IMR-90 (cell line): ENCODE data around the gene ATP1A1.

Source experiments
- BHLHE40 ChIP-seq: fragments of 150-350 bp; IDR thresholded peaks from 2 replicates; pipeline ENCODE4 v1.6.1; 2016; ENCODE audit warnings: mild to moderate bottlenecking, low read depth, low read length
- CEBPB ChIP-seq: IDR thresholded peaks from 2 replicates; pipeline ENCODE4 v1.6.1; 2012; ENCODE audit warnings: low read depth, low read length, improper control_type of control experiment
- CHD1 ChIP-seq: IDR thresholded peaks from 2 replicates; pipeline ENCODE4 v1.6.1; 2012; ENCODE audit warnings: low read depth, low read length, improper control_type of control experiment
- CTCF ChIP-seq: conservative IDR thresholded peaks from 2 replicates; pipeline ENCODE4 v1.5.1; 2012; ENCODE audit warnings: mild to moderate bottlenecking, low read depth, low read length, improper control_type of control experiment
- MAFK ChIP-seq: IDR thresholded peaks from 2 replicates; pipeline ENCODE4 v1.6.1; 2012; ENCODE audit warnings: low read depth, low read length, improper control_type of control experiment
- MXI1 ChIP-seq: IDR thresholded peaks from 2 replicates; pipeline ENCODE4 v1.6.1; 2012; ENCODE audit warnings: low read depth, mild to moderate bottlenecking, low read length, moderate library complexity, borderline replicate concordance
- NFE2L2 ChIP-seq: fragments of 150-350 bp; IDR thresholded peaks from 2 replicates; pipeline ENCODE4 v1.6.1; 2016; ENCODE audit warnings: low read depth, mild to moderate bottlenecking, low read length
- POLR2A ChIP-seq: IDR thresholded peaks from 2 replicates; pipeline ENCODE4 v1.6.1; 2012; ENCODE audit warnings: mild to moderate bottlenecking, low read depth, low read length
- RAD21 ChIP-seq: IDR thresholded peaks from 2 replicates; pipeline ENCODE4 v1.6.1; 2012; ENCODE audit warnings: low read length, improper control_type of control experiment
- RFX5 ChIP-seq: IDR thresholded peaks from 2 replicates; pipeline ENCODE4 v1.8.0; 2012; ENCODE audit warnings: low read depth, mild to moderate bottlenecking, low read length, moderate library complexity

DNA sequence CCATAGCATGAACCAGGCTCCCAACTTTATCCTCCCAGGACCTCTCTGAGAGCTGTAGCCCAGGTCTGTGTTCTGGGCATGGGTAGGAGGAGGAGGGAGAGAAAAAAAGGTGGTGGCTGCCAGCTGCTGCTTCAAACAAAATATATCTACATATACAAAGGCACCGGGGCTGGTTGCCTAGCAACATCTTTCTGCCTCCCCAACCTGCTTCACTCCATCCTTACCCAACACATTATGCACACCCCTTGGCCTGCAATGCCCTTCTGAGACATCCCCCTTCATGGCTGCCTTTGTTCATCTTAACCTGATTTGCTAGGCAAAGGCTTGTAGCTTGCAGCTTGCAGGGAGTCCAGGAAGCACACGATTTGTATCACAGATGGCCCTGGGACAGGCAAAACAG is 27.2 kb upstream of the ATP1A1 start:
- TF ChIP-seq CTCF: no peak
- TF ChIP-seq POLR2A: no peak
- no peak for TF ChIP-seq CEBPB
- TF ChIP-seq RFX5: no peak
- TF ChIP-seq MXI1: no peak
- TF ChIP-seq MAFK: no peak
- no peak for TF ChIP-seq RAD21
- no peak for TF ChIP-seq BHLHE40
- TF ChIP-seq CHD1: no peak
- TF ChIP-seq NFE2L2: no peak
